Gastroesophageal sphincter (tissue), 4 donors: ENCODE measurements around the gene PANK1. TPM values are rescaled to one million over a fixed set of nuclear protein-coding genes. Genes with fewer than 3 reads are reported as not detected.

Experiments used
- ATAC-seq: fragments of 150-250 bp; one replicate; pipeline ENCODE4 v1.9.1; 2016; ENCODE audit warnings: mild to moderate bottlenecking, moderate library complexity
- H3K27ac ChIP-seq, 4 donors: fragments of 200-600 bp; sonication (generic) in 3 of 4; 1 replicate in 3 of 4; 2 replicates in 1 of 4; pipeline ENCODE4 v1.5.1; 2016 to 2019
- H3K27me3 ChIP-seq: fragments of 200-600 bp; sonication (generic); one replicate; pipeline ENCODE4 v1.5.1; 2019
- H3K36me3 ChIP-seq, 2 donors: fragments of 200-600 bp; sonication (generic); one replicate each; pipeline ENCODE4 v1.5.1; 2019; ENCODE audit warnings: control low read depth in 1 of 2
- H3K4me1 ChIP-seq, 3 donors: fragments of 200-600 bp; sonication (generic); 1 replicate in 2 of 3; 2 replicates in 1 of 3; pipeline ENCODE4 v1.5.1; 2016 to 2019; ENCODE audit warnings: control low read depth in 2 of 3
- H3K4me3 ChIP-seq, 2 donors: fragments of 200-600 bp; sonication (generic); one replicate each; pipeline ENCODE4 v1.5.1; 2019; ENCODE audit warnings: mild to moderate bottlenecking in 1 of 2, moderate library complexity in 1 of 2
- H3K9me3 ChIP-seq, 3 donors: fragments of 200-600 bp; sonication (generic); one replicate each; pipeline ENCODE4 v1.5.1; 2017 to 2019; ENCODE audit warnings: control low read depth in 2 of 3
- EP300 ChIP-seq: sonication (generic); formaldehyde crosslinking; IDR thresholded peaks from one replicate; pipeline ENCODE4 v1.6.1; 2017; ENCODE audit warnings: antibody characterized with exemption, mild to moderate bottlenecking
- POLR2A ChIP-seq, 2 donors: fragments of 450-650 bp; IDR thresholded peaks; one replicate each; pipeline ENCODE4 v1.6.1; 2017; ENCODE audit warnings: antibody characterized with exemption in 2 of 2, mild to moderate bottlenecking in 2 of 2, moderate library complexity in 1 of 2
- POLR2AphosphoS5 ChIP-seq: sonication (generic); formaldehyde crosslinking; IDR thresholded peaks from one replicate; pipeline ENCODE4 v1.6.1; 2017; ENCODE audit warnings: antibody characterized with exemption
- WGBS, 2 donors: methylation state at CpG; one replicate each; pipeline ENCODE4 v1.1.5; 2018; ENCODE audit warnings: low coverage in 1 of 2; 5-methylcytosine and 5-hydroxymethylcytosine counted together
- total RNA-seq, 4 donors: library from RNA; depleted of rRNA; stranded (reverse); fragments of >200 nt; gene quantifications; one replicate each; pipeline ENCODE4 v1.1.0, GENCODE V29; 2016
- TF ChIP-seq, protein P1 (sequence below), 4 experiments: fragments of 200-600 bp in 2 of 4; fragments of 450-650 bp in 2 of 4; sonication (generic) in 1 of 4; IDR thresholded peaks; one replicate each; pipeline ENCODE4 v1.5.1; 2017 to 2019; ENCODE audit warnings: antibody characterized with exemption in 4 of 4, mild to moderate bottlenecking in 2 of 4, moderate library complexity in 2 of 4

Gene PANK1
- total RNA-seq, 4 donors from 2014 or later = 3.6 to 4.9 (median 4.1) TPM

- H3K4me1 ChIP-seq = no peaks in the 10 kb centered on the region
- no peak for ATAC-seq
- TF ChIP-seq, protein P1, sequence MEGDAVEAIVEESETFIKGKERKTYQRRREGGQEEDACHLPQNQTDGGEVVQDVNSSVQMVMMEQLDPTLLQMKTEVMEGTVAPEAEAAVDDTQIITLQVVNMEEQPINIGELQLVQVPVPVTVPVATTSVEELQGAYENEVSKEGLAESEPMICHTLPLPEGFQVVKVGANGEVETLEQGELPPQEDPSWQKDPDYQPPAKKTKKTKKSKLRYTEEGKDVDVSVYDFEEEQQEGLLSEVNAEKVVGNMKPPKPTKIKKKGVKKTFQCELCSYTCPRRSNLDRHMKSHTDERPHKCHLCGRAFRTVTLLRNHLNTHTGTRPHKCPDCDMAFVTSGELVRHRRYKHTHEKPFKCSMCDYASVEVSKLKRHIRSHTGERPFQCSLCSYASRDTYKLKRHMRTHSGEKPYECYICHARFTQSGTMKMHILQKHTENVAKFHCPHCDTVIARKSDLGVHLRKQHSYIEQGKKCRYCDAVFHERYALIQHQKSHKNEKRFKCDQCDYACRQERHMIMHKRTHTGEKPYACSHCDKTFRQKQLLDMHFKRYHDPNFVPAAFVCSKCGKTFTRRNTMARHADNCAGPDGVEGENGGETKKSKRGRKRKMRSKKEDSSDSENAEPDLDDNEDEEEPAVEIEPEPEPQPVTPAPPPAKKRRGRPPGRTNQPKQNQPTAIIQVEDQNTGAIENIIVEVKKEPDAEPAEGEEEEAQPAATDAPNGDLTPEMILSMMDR (IDR thresholded peaks at IDR 0.05) = no peak
- no peak for TF ChIP-seq POLR2AphosphoS5
- TF ChIP-seq EP300 = no peak
- TF ChIP-seq POLR2A (IDR thresholded peaks at IDR 0.05) = no peak
- WGBS, 2 donors = 52 to 54% methylated on average over 10 of the region's 10 CpGs
- peaks cover 6% of the 10 kb centered on the region for H3K27me3 ChIP-seq
- no peaks in the 10 kb centered on the region for H3K9me3 ChIP-seq
- H3K27ac ChIP-seq = no peak overlapping the region
- H3K4me3 ChIP-seq = no peak overlapping the region
- H3K36me3 ChIP-seq = no peaks in the 10 kb centered on the region
Observed at GRCh38 chr10:89566095-89566950, 78.7 kb downstream of the PANK1 start.

- no peak for TF ChIP-seq EP300
- TF ChIP-seq POLR2A (IDR thresholded peaks at IDR 0.05) = no peak
- TF ChIP-seq POLR2AphosphoS5 = no peak
- TF ChIP-seq, protein P1 (IDR thresholded peaks at IDR 0.05) = no peak
- H3K4me1 ChIP-seq = no peaks in the 10 kb centered on the region
- no peaks in the 10 kb centered on the region for H3K9me3 ChIP-seq
- H3K27me3 ChIP-seq = peaks cover 6% of the 10 kb centered on the region
- H3K36me3 ChIP-seq = no peaks in the 10 kb centered on the region
- ATAC-seq = no peak
- no peak overlapping the region for H3K4me3 ChIP-seq
- no peak overlapping the region for H3K27ac ChIP-seq
- 75 to 86% methylated on average over 1 of the region's 1 CpG for WGBS, 2 donors
Observed at GRCh38 chr10:89565180-89565579, 79.9 kb downstream of the PANK1 start.

GRCh38 chr10:89563861-89564478 lies 81.1 kb downstream of the PANK1 start:
- no peak for ATAC-seq
- no peaks in the 10 kb centered on the region for H3K9me3 ChIP-seq
- no peak overlapping the region for H3K27ac ChIP-seq
- H3K36me3 ChIP-seq = no peaks in the 10 kb centered on the region
- no peaks in the 10 kb centered on the region for H3K4me1 ChIP-seq
- TF ChIP-seq, protein P1 (IDR thresholded peaks at IDR 0.05) = peak; percentile 68 to 84 (median 79)
- TF ChIP-seq POLR2A (IDR thresholded peaks at IDR 0.05) (no peak), EP300 (no peak), POLR2AphosphoS5 (no peak)
- H3K27me3 ChIP-seq = peaks cover 6% of the 10 kb centered on the region
- WGBS, 2 donors = 10 to 19% methylated on average over 2 of the region's 2 CpGs
- H3K4me3 ChIP-seq = no peak overlapping the region

GRCh38 chr10:89563311-89563710 lies 81.7 kb downstream of the PANK1 start:
- H3K27me3 ChIP-seq = peaks cover 6% of the 10 kb centered on the region
- no peaks in the 10 kb centered on the region for H3K36me3 ChIP-seq
- no peaks in the 10 kb centered on the region for H3K4me1 ChIP-seq
- TF ChIP-seq POLR2A (IDR thresholded peaks at IDR 0.05) = no peak
- TF ChIP-seq EP300 = no peak
- TF ChIP-seq POLR2AphosphoS5 = no peak
- TF ChIP-seq, protein P1 (IDR thresholded peaks at IDR 0.05) = no peak
- H3K27ac ChIP-seq = no peak overlapping the region
- H3K4me3 ChIP-seq = no peak overlapping the region
- ATAC-seq = no peak
- H3K9me3 ChIP-seq = no peaks in the 10 kb centered on the region
- WGBS, 2 donors = 92 to 97% methylated on average over 2 to 3 of the region's 3 CpGs
